AG09309 (cell line): ENCODE data around the gene LMNTD2.

Source experiments
- DNase-seq: peaks from one replicate; pipeline ENCODE4 v3.0.0-alpha.2; 2010; ENCODE audit warnings: low read depth
- H3K4me3 ChIP-seq: 2 replicates; pipeline ENCODE4 v1.5.1; 2011; ENCODE audit warnings: mild to moderate bottlenecking, low read depth, low read length, moderate library complexity; ENCODE audit not compliant: control insufficient read depth
- TF ChIP-seq, protein P1 (sequence below): IDR thresholded peaks from 2 replicates; pipeline ENCODE4 v1.5.1; 2011; ENCODE audit warnings: mild to moderate bottlenecking, low read depth, low read length, inconsistent platforms; ENCODE audit not compliant: insufficient read depth, control insufficient read depth; ENCODE audit errors: missing control alignments

Gene LMNTD2

DNA sequence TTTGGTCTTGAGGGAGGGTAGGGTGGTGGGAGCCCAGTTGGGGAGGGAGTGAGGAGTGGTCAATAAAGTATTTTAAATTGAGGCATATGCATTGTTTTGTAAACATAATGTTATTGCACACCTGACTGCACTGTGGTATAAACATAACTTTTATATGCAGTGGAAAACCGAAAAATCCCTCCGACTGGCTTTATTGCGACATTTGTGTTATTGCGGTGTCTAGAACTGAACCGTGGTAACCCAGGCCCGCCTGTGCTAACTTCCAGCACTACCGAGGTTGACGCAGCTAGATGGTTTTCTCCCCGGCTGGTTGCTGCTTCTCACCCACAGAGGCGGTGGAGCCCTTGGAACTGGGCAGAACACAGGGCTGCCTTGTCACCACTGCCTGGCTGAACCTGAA is 45.9 kb downstream of the LMNTD2 start:
- H3K4me3 ChIP-seq, result no peak overlapping the region
- no peak for DNase-seq
- TF ChIP-seq, protein P1, sequence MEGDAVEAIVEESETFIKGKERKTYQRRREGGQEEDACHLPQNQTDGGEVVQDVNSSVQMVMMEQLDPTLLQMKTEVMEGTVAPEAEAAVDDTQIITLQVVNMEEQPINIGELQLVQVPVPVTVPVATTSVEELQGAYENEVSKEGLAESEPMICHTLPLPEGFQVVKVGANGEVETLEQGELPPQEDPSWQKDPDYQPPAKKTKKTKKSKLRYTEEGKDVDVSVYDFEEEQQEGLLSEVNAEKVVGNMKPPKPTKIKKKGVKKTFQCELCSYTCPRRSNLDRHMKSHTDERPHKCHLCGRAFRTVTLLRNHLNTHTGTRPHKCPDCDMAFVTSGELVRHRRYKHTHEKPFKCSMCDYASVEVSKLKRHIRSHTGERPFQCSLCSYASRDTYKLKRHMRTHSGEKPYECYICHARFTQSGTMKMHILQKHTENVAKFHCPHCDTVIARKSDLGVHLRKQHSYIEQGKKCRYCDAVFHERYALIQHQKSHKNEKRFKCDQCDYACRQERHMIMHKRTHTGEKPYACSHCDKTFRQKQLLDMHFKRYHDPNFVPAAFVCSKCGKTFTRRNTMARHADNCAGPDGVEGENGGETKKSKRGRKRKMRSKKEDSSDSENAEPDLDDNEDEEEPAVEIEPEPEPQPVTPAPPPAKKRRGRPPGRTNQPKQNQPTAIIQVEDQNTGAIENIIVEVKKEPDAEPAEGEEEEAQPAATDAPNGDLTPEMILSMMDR, result no peak

DNA sequence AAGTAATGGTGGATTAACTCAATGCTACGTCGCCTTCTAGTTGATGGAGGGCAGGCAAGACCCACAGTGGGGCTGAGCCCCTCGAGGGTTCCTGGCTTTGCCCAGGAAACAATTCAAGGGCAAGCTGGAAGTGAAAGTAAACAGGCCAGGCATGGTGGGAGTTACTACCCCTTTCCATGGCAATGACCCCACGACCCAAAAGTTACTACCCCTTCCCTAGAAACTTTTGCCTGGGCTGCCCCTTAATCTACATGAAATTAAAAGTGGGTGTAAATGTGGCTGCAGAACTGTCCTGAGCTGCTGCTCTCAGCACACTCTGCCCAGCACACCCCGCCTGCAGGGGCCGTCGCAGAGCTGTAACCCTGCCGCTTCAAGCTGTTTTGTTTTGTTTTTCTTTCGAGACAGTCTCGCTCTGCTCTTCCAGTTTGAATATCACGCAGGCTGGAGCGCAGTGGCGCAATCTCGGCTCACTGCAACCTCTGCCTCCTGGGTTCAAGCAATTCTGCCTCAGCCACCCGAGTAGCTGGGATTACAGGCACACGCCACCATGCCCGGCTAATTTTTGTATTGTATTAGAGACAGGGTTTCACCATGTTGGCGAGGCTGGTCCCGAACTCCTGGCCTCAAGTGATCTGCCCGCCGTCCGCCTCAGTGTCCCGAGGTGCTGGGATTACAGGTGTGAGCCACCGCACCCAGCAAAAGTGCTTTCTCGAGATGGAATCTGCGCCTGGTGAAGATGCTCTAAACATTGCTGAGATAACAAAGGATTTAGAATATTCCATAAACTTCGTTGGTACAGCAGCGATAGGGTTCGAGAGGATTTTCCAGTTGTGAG is 47.6 kb downstream of the LMNTD2 start:
- no peak for DNase-seq
- H3K4me3 ChIP-seq, result no peak overlapping the region
- TF ChIP-seq, protein P1, result no peak

DNA sequence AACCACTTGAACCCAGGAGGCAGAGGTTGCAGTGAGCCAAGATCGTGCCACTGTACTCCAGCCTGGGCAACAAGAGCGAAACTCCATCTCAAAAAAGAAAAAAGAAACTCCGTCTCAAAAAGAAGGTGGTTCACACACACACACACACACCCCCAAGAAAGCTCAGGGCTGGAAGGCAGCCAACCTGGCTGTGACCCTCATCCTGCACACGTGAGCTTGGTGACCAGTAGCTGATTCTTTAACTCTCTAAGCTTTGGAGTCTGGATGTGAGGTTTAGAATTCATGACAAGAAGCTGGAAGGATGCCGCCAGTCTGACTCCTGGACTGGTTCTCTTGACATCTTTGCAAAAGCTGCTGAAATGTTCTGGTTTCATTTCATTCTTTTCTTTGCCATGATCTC is 51.6 kb downstream of the LMNTD2 start:
- TF ChIP-seq, protein P1, result no peak
- DNase-seq, result no peak

DNA sequence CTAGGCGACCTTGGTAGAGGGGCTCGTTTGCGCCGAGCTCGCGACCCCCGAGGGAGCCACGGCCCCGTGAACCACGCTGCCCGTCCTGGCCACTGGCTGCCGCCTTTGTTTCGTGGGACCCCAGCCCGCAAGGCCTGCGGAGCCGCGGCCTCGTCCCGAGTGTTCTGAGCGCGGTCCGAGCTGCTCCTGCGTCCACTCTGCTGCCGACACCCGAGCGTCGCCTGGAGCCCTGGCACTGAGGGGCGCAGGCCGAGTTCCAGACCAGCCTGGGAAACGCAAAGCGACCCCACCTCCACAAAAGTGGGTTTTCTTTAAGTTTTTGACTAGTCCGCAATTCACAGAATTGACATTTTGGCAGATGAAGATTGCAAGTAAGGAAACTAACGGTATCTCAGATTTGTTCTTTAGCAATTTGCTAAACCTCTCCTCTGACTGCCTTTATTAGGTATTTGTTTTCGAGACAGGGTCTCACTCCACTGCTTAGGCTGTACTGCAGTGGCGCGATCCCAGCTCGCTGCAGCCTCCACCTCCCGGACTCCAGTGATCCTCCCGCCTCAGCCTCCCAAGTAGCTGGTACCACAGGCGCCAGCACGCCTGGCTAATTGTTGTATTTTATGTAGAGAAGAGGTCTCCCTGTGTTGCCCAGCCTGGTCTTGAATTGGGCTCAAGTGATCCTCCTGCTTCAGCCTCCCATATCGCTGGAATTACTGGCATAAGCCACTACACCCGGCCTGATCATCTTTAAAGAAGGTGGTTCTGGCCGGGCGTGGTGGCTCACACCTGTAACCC is 52.6 kb downstream of the LMNTD2 start:
- TF ChIP-seq, protein P1, result no peak
- peak overlapping the region; percentile 51 for H3K4me3 ChIP-seq
- DNase-seq, result no peak

More for the DNA sequence above, 51.6 kb downstream of the LMNTD2 start:
- no peak overlapping the region for H3K4me3 ChIP-seq

DNA sequence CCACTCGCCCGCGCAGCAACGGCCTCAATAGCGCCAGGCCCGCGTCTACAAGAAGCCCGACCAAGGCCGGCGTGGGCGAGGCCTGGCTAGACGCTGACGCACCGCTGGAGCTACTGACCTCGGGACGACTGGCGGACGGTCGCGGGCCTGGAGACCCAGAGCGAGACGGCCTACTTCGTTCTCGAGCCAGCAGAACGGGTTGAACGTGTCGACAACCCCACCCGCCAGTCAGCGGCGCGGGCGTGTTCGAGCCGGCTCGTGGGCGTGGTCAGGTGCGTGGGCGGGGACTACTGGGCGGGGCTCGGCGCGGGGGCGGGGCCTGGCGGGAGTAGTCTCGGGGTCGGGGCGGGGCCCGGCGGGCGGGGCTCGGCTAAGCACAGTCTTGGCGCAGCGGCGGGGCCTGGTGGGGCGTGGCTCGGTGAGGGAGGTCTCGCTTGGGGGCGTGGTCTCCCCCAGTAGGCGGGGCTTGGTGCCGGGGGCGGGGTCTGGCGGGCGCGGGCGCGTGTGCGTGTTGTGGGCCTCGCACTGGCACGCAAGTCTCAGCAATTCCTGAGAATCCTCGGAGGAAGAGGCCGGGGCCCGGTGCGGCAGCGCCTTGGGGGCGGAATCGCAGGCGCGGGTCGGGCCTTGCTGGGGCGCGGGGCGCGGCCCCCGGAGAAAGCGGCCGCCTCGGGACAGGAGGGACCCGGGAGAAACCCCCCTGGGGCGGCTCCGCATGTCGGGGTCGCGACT is 53.4 kb downstream of the LMNTD2 start, which contains the start of gene RNH1:
Gene RNH1 (minus strand): TSS at position 248 of the 732 bp plus-strand sequence. CDS start 5,080 bp downstream, outside the sequence.
- H3K4me3 ChIP-seq, result peak within 1 kb of the TSS; percentile 81
- DNase-seq, result peak; percentile 75
- TF ChIP-seq, protein P1, result no peak
